NCI-H2029 (cell line): ENCODE results near the gene SIPA1L3.
A peak's percentile ranks its signal among the peaks of the same experiment; 100 is the strongest.

Experiments used
- DNase-seq: peaks from one replicate; lab custom pipeline; 2025; lab: John Stamatoyannopoulos, UW

Gene SIPA1L3

DNA sequence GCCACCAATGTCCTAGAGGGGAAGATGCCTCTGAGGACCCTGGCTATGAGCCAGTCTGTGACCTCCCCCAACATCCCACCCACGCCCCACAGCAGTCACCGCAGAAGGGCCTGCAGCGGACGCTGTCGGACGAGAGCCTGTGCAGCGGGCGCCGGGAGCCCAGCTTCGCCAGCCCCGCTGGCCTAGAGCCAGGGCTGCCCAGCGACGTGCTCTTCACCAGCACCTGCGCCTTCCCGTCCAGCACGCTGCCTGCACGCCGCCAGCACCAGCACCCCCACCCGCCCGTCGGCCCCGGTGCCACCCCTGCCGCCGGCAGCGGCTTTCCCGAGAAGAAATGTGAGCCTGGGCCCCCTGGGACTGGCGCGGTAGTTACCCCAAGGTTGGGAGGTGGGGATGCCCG, 286.4 kb downstream of the SIPA1L3 start:
- DNase-seq: peak; percentile 88

GRCh38 chr19:38194061-38194701, 287.2 kb downstream of the SIPA1L3 start:
- DNase-seq: peak; percentile 64

GRCh38 chr19:38195237-38195636, 288.2 kb downstream of the SIPA1L3 start:
- peak; percentile 57 for DNase-seq

DNA sequence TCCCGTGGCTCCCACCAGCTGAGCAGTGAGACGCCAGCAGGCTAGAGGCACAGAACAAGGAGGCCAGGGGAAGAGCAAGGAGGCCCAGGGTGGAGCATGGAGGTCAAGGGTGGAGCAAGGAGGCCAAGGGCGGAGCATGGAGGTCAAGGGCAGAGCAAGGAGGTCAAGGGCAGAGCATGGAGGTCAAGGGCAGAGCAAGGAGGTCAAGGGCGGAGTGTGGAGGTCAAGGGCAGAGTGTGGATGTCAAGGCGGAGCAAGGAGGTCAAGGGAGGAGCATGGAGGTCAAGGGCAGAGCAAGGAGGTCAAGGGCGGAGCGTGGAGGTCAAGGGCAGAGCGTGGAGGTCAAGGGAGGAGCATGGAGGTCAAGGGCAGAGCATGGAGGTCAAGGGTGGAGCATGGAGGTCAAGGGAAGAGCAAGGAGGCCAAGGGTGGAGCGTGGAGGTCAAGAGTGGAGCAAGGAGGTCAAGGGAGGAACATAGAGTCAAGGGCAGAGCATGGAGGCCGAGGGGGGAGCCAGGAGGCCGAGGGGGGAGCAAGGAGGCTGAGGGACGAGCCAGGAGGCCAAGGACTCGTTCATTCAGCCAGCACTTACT, 289.3 kb downstream of the SIPA1L3 start:
- DNase-seq: no peak

- no peak for DNase-seq
Measured at GRCh38 chr19:38196948-38197656, 290.1 kb downstream of the SIPA1L3 start.

GRCh38 chr19:38197937-38198704, 291.1 kb downstream of the SIPA1L3 start:
- no peak for DNase-seq

DNA sequence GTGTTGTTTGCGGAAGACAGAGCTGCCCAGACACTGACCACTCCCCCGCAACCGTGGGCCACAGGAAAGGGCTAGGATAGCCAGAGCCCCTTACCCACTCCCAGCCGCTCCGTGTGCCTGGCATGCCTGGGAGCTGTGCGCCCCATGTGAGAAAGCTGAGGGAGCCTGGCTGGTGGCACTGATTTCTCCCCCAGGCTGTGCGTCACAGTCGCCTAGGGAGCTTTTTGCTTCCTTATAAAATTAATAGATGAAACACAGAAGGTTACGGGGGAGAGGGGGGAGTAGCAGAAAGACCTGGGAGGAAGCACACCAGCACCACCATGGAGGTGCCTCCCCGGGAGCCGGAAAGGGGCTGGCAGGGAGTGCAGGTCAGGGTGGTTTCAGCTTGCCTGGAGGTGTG, 292.3 kb downstream of the SIPA1L3 start:
- no peak for DNase-seq

GRCh38 chr19:38201731-38202130, 294.7 kb downstream of the SIPA1L3 start:
- no peak for DNase-seq

DNA sequence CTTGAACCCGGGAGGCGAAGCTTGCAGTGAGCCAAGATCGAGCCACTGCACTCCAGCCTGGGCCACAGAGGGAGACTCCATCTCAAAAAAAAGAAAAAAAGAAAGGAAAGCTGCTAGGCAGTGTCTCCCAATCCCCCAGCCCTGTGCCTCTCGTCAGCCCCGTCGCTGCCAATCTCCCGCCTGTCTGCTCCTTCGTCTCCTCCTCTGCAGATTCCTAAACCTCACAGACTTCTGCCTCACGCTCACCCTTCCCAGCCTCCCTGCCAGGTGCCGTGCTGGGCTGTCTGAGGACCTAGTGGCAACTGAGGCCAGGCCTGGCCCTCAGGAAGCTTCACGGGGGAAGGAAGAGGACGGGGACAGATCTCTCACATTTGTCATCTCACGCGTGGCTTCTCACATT, 295.5 kb downstream of the SIPA1L3 start:
- no peak for DNase-seq

GRCh38 chr19:38203197-38203596, 296.2 kb downstream of the SIPA1L3 start:
- DNase-seq: no peak

GRCh38 chr19:38204096-38204495, 297.1 kb downstream of the SIPA1L3 start:
- peak; percentile 76 for DNase-seq

- peak; percentile 23 for DNase-seq
Measured at GRCh38 chr19:38204728-38205127, 297.7 kb downstream of the SIPA1L3 start.

DNA sequence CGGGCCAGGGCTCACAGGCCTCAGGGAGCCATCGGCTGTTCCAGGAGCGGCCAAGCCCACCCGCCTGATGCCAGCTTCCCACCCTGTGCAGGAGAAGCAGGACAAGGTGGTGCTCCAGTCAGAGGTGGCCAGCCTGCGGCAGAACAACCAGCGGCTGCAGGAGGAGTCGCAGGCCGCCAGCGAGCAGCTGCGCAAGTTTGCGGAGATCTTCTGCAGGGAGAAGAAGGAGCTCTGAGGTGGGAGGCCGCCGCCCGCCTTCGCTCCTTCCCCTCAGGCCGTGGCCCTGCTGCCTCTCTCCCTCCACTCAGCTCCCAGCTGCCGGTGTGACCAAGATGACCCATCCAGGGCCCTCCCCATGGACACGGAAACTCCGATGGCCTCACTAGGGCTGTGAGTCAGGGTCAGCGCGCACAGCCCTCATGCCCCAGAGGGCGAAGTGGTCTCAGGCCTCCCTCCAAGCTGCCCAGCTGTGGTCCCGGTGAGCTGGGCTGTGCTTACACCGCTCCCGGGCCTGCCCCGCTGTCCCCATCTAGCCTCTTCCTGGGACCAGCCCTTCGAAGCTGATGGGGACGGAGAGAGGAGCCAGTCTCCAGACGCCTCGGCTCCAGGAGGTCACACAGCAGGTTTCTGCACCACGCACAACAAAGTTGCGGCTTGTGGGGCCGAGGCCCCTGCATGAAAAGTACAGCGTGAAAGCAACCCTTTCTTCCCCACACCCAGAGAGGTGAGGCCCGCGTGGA, 299.2 kb downstream of the SIPA1L3 start:
- DNase-seq: no peak

DNA sequence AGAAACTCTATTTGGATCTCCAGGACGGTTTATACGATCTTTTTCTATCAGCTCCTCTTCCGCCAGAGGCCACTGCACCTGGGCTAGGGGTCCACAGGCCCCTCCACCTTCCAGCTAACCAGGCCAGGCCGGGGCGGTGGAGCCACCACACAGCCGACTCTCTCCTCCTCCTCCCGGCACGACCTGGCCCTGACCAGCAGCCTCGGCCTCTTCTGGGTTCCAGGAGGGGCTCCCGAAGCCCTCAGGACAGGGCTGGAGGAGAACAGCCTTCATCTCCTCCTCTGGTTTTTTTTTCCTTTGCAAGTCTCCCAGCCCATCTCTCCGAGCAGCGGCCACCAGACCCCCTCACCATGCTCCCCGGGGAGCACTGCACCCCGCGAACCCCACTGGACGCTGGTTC, 299.9 kb downstream of the SIPA1L3 start:
- DNase-seq: no peak

DNA sequence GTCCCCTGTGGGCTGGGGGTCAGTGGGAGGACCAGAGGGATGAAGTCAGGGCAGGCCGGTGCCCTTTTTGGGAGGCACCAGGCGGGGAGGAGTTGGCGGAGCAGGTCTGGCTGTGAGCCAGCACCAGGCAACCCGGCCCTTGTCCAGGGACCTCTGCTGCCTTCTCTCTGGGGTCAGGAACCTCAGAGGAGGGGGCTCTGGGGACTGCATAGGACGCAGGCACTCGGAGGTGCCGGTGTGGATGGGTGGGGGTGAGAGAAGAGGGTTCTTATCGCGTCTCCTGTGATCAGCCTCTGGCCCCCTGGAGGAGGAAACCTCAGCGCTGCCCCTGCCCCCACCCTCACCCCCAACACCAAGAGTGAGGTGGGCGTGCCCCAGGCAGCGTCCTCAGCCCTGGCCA, 300.5 kb downstream of the SIPA1L3 start:
- no peak for DNase-seq

- DNase-seq: no peak
Measured at GRCh38 chr19:38208571-38208970, 301.6 kb downstream of the SIPA1L3 start.

DNA sequence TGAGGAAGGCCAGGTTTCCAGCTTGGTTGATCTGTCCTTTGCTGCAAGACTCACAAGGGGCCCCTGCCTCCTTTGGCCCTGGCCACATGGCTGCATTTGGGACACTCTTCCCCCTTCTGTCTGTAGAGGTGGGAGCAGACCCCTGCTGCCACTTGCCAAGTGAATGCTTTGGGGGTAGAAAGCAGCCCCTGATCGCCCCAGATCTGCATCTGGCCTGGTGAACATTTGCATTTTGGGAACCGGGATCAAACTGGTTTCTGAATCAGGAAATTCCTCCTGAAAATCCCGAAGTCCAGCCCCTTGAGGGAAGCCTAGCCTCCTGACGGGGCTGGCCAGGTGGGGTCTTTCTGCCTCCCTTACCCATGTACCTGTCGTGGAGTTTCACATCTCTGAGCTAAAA, 302.1 kb downstream of the SIPA1L3 start:
- no peak for DNase-seq

DNA sequence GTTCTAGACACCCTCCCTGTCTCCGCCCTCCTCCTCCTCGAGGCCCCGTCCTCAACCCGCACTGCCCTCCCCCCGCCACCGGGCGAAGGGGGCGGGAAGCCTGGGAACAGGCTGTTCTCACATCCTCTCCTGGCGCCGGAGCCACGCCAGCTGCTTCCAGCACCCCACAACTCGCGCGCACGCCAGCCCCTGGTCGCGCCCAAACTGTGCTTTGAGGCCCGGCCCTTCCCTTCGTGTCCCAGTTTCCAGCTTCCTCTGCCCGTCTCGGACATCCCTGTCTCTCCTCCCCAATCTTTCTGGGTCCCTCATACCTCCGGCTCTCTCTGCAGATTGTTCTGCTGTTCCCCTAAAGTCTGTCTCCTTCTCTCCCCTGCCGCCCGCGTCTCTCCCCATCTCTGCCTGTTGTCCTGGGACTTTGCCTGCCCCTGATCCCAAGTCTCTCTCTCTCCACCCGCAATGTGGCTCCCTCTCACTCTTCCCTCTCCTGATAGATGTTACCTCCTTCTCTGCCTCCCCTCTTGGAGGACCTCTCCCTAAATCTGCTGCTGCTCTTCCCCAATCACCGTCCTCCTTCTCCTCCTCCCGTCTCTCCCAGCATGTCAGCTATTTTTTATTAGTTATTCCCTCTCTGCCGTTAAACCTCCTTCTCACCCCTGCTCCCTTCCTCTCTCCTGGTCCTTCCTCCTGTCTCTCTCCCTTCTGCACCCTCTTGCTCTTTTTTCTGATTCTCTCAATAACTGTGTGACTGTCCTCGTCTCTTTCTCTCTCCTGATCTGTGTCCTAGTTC, 302.9 kb downstream of the SIPA1L3 start:
- DNase-seq: no peak

DNA sequence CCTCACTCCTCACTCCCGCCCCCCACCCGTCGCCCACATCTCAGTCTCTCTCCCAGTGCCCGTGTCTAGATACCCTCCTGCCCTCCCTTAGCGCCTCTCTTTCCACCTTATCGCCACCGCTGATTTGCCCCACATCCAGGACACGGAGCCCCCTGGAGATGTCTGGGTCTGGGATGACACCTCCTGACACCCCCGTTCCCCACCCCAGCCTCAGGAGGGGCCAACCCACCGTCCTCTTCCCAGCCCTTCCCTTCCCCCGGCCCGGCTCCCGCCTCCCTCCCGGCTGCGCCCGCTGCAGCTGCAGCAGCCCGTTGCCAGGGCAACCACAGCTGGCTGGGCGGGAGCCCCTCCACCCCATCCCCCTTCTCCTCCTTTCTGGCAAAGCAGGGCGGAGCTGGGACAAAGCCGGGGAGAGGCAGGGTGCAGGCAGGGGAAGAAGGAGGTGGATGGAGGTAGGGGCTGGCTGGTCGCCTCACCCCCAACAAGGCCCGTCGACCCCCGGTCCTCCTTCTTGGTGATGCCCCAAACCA, 303.5 kb downstream of the SIPA1L3 start:
- peak; percentile 71 for DNase-seq

GRCh38 chr19:38211151-38211591, 304.2 kb downstream of the SIPA1L3 start:
- no peak for DNase-seq

DNA sequence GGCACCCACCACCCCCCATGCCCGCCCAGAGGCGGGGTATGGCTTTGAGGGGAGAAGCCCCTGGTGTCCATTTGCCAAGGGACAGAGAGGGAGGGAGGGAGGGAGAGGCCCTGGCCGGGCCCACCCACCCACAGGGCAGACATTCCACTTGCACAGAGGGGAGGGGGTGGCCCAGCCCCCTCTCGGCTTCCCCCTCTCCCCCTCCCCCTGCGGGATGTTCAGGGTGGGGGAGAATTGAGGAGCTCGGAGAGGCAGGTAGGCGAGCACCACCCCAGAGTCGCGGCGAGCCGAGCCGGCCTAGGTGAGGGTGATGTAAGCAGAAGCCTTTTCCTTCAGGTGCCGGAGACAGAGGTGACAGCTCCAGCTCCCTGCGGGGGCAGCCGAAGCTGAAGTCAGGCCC, 304.8 kb downstream of the SIPA1L3 start:
- DNase-seq: no peak
